GM21825 (cell line): ENCODE measurements around the gene MB.

Experiments
- ATAC-seq: cut with Tn5 transposase; IDR thresholded peaks from one replicate; pipeline ENCODE4 v1.9.1; 2021; ENCODE audit warnings: mild to moderate bottlenecking, moderate library complexity; ENCODE audit not compliant: unreplicated experiment

Gene MB

GRCh38 chr22:35597692-35598395 lies 19.3 kb downstream of the MB start:
- ATAC-seq = no peak

- ATAC-seq = no peak
These were observed 20.3 kb downstream of the MB start for GRCh38 chr22:35596821-35597220.

GRCh38 chr22:35594686-35595085 lies 22.4 kb downstream of the MB start:
- ATAC-seq = no peak

GRCh38 chr22:35593891-35594470 lies 23.1 kb downstream of the MB start:
- ATAC-seq = no peak

- ATAC-seq = no peak
These were observed 23.8 kb downstream of the MB start for GRCh38 chr22:35593071-35593890.

GRCh38 chr22:35592418-35592967 lies 24.6 kb downstream of the MB start:
- ATAC-seq = no peak

- ATAC-seq = no peak
These were observed 25.3 kb downstream of the MB start for GRCh38 chr22:35591714-35592417.

GRCh38 chr22:35590634-35591295 lies 26.4 kb downstream of the MB start:
- no peak for ATAC-seq

- ATAC-seq = no peak
These were observed 27.4 kb downstream of the MB start for GRCh38 chr22:35589756-35590093.

- ATAC-seq = no peak
These were observed 27.9 kb downstream of the MB start for GRCh38 chr22:35589071-35589755.

- ATAC-seq = no peak
These were observed 29.2 kb downstream of the MB start for GRCh38 chr22:35587896-35588295.

- no peak for ATAC-seq
These were observed 29.7 kb downstream of the MB start for GRCh38 chr22:35587447-35587870.

GRCh38 chr22:35586771-35587170 lies 30.4 kb downstream of the MB start:
- no peak for ATAC-seq

- ATAC-seq = no peak
These were observed 34.1 kb downstream of the MB start for GRCh38 chr22:35582861-35583670.

GRCh38 chr22:35582218-35582860 lies 34.8 kb downstream of the MB start:
- ATAC-seq = no peak

GRCh38 chr22:35581023-35581413 lies 36.1 kb downstream of the MB start:
- no peak for ATAC-seq

- no peak for ATAC-seq
These were observed 36.6 kb downstream of the MB start for GRCh38 chr22:35580351-35581022.
